OCI-LY1 (cell line): ENCODE data around the gene FERMT3.

Source experiments
- H2AFZ ChIP-seq: fragments of 200-600 bp; sonication (generic), shearing (Covaris generic); 2 replicates; pipeline ENCODE4 v1.6.0; 2014; ENCODE audit warnings: antibody characterized with exemption, mild to moderate bottlenecking, low read length
- H3F3A ChIP-seq: fragments of 200-600 bp; sonication (generic), shearing (Covaris generic); 2 replicates; pipeline ENCODE4 v1.6.0; 2014; ENCODE audit warnings: mild to moderate bottlenecking, antibody characterized with exemption, low read length, moderate library complexity; ENCODE audit not compliant: insufficient read depth
- H3K27ac ChIP-seq: fragments of 200-600 bp; sonication (generic); 2 replicates; pipeline ENCODE4 v1.5.1; 2014; ENCODE audit warnings: low read length, mixed run types, mild to moderate bottlenecking, low read depth; ENCODE audit not compliant: poor library complexity, severe bottlenecking
- H3K27me3 ChIP-seq: fragments of 200-600 bp; sonication (generic); 2 replicates; pipeline ENCODE4 v1.6.0; 2014; ENCODE audit warnings: antibody characterized with exemption, mild to moderate bottlenecking, low read length, moderate library complexity; ENCODE audit not compliant: insufficient read depth
- H3K36me3 ChIP-seq: fragments of 200-600 bp; sonication (generic); 2 replicates; pipeline ENCODE4 v1.6.1; 2014; ENCODE audit warnings: mild to moderate bottlenecking, antibody characterized with exemption, low read length, moderate library complexity, mixed read lengths; ENCODE audit not compliant: insufficient read depth
- H3K4me1 ChIP-seq: fragments of 200-600 bp; sonication (generic); 2 replicates; pipeline ENCODE4 v1.5.1; 2014; ENCODE audit warnings: mild to moderate bottlenecking, low read length, moderate library complexity; ENCODE audit not compliant: insufficient read depth, severe bottlenecking
- H3K4me2 ChIP-seq: fragments of 200-600 bp; sonication (generic), shearing (Covaris generic); 2 replicates; pipeline ENCODE4 v1.6.1; 2014; ENCODE audit warnings: low read length
- H3K4me3 ChIP-seq: fragments of 200-600 bp; sonication (generic); 2 replicates; pipeline ENCODE4 v1.5.1; 2014; ENCODE audit warnings: low read length, low read depth, mild to moderate bottlenecking, mixed read lengths; ENCODE audit not compliant: poor library complexity, severe bottlenecking
- H3K79me2 ChIP-seq: fragments of 200-600 bp; shearing (Covaris generic); 2 replicates; pipeline ENCODE4 v1.6.1; 2016; ENCODE audit warnings: mixed run types, low read length, mixed read lengths; ENCODE audit not compliant: insufficient read depth
- H3K9ac ChIP-seq: fragments of 200-600 bp; sonication (generic), shearing (Covaris generic); 2 replicates; pipeline ENCODE4 v1.6.1; 2014; ENCODE audit warnings: mild to moderate bottlenecking, low read length, mixed read lengths
- H3K9me2 ChIP-seq: fragments of 200-600 bp; sonication (generic), shearing (Covaris generic); 2 replicates; pipeline ENCODE4 v1.6.1; 2014; ENCODE audit warnings: low read depth, mild to moderate bottlenecking, low read length, mixed read lengths
- H3K9me3 ChIP-seq: fragments of 200-600 bp; shearing (Covaris generic); 2 replicates; pipeline ENCODE4 v1.6.1; 2014; ENCODE audit warnings: low read length, mixed read lengths
- H4K20me1 ChIP-seq: fragments of 200-600 bp; sonication (generic), shearing (Covaris generic); 2 replicates; pipeline ENCODE4 v1.6.0; 2016; ENCODE audit warnings: mild to moderate bottlenecking, low read length; ENCODE audit not compliant: insufficient read depth
- EZH2 ChIP-seq: fragments of 200-600 bp; sonication (generic), shearing (Covaris generic); IDR thresholded peaks from 2 replicates; pipeline ENCODE4 v1.8.0; 2017; ENCODE audit warnings: borderline replicate concordance, mixed run types, mild to moderate bottlenecking, antibody characterized with exemption, low read length, moderate library complexity, mixed read lengths
- TF ChIP-seq, protein P1 (sequence below): fragments of 200-600 bp; sonication (generic), shearing (Covaris generic); IDR thresholded peaks from 2 replicates; pipeline ENCODE4 v1.5.1; 2017; ENCODE audit warnings: mild to moderate bottlenecking, antibody characterized with exemption, low read length, moderate library complexity, mixed read lengths

The FERMT3 gene

DNA sequence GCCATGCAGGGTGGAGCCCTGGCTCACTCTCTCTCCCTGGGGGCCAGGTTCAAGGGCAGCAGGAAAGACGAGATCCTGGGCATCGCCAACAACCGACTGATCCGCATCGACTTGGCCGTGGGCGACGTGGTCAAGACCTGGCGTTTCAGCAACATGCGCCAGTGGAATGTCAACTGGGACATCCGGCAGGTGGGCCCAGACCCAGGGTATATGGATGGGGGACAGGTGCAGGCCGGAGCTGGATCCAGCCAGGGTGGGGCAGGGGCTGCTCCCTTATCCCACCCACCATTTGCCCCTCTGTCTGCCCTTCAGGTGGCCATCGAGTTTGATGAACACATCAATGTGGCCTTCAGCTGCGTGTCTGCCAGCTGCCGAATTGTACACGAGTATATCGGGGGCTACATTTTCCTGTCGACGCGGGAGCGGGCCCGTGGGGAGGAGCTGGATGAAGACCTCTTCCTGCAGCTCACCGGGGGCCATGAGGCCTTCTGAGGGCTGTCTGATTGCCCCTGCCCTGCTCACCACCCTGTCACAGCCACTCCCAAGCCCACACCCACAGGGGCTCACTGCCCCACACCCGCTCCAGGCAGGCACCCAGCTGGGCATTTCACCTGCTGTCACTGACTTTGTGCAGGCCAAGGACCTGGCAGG is 16.6 kb downstream of the FERMT3 start:
- Histone ChIP-seq H3K27ac (peak overlapping the region; percentile 5), H3K36me3 (peaks cover 53% of the 10 kb centered on the region), H3K4me2 (no peak overlapping the region), H4K20me1 (no peaks in the 10 kb centered on the region), H3F3A (no peaks in the 10 kb centered on the region), H2AFZ (no peak overlapping the region), H3K9me2 (no peaks in the 10 kb centered on the region), H3K9me3 (no peaks in the 10 kb centered on the region), H3K4me3 (no peak overlapping the region), H3K27me3 (no peaks in the 10 kb centered on the region), H3K79me2 (no peaks in the 10 kb centered on the region), H3K4me1 (peaks cover 31% of the 10 kb centered on the region), H3K9ac (no peak overlapping the region)
- TF ChIP-seq, protein P1, sequence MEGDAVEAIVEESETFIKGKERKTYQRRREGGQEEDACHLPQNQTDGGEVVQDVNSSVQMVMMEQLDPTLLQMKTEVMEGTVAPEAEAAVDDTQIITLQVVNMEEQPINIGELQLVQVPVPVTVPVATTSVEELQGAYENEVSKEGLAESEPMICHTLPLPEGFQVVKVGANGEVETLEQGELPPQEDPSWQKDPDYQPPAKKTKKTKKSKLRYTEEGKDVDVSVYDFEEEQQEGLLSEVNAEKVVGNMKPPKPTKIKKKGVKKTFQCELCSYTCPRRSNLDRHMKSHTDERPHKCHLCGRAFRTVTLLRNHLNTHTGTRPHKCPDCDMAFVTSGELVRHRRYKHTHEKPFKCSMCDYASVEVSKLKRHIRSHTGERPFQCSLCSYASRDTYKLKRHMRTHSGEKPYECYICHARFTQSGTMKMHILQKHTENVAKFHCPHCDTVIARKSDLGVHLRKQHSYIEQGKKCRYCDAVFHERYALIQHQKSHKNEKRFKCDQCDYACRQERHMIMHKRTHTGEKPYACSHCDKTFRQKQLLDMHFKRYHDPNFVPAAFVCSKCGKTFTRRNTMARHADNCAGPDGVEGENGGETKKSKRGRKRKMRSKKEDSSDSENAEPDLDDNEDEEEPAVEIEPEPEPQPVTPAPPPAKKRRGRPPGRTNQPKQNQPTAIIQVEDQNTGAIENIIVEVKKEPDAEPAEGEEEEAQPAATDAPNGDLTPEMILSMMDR = no peak

DNA sequence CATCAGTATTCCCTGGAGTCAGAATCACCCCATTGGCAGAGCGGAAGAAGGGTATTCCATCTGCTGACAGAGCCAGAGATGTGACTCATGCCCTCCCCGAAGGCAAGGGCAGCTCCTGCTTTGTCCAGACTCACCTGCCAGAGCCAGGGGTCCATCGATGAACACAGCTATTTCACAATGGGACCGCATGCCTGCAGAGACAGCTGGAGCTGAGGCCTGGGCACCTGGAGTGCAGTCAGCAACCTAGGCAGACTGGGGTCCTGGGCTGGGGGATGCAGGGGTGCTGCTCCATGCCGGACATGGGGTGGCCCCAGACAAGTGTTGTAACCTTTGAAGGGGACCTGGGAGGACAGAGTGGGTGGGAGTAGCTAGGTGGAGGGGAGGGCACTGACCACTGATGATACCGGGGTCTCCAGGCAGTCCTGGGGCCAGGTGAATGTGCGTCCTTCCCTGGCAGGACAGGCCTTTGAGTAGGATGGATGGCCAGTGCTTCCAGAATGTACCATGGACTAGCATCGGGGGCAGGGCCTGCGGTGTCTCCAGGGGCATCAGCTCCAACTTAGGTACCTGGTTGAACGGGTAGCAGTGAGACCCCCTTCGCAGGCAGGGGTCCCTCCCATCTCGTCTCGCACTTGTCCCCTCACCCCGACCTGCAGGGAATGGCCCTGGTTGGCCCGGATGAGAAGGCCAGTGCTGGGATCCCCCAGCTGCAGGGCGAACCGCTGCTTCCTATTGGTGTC is 17.8 kb downstream of the FERMT3 start:
- TF ChIP-seq, protein P1 = no peak
- no peak for TF ChIP-seq EZH2
- Histone ChIP-seq H2AFZ (no peak overlapping the region), H3K36me3 (peaks cover 41% of the 10 kb centered on the region), H3K9ac (no peak overlapping the region; the same call in 1 of the 2 replicates), H3K27ac (peak overlapping the region; percentile 5), H3F3A (no peaks in the 10 kb centered on the region), H3K4me2 (peak overlapping the region; percentile 94; the same call in 1 of the 2 replicates), H3K9me3 (no peaks in the 10 kb centered on the region), H3K4me3 (peak overlapping the region; percentile 90), H3K4me1 (peaks cover 36% of the 10 kb centered on the region), H4K20me1 (no peaks in the 10 kb centered on the region), H3K9me2 (no peaks in the 10 kb centered on the region), H3K79me2 (no peaks in the 10 kb centered on the region), H3K27me3 (no peaks in the 10 kb centered on the region)

DNA sequence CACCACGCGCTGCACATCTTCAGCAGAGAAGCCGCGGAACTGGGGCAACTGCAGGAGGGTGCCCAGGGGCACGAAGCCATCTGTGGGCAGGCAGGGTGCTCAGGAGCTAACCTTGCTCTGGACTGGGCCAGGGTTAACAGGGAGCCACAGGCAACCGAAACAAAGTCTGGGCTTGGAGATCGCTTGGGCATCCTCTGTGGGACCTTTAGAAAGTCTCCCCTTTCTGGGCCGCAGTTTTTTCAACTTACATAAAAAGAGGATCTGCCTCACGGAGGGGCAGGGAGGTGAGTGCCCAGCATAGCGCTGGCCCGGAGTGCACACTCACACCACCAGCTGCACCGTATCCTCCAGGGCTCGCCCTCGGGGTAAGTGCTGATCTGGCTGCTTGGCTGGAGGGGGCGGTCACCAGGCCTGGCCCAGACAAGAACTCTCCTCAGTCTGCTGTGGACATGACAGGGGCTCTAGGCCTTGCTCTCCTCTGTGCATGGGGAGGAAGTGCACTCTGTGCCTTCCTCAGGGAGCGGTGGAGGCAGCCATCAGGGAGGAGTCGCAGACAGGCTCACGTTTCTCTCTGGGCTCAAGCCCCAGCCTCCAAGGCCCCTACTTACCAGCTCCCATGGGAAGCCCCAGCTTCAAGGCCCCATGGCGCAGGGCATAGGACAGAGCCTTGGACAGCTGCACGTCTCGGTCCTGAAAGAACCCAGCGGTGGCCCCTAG is 18.5 kb downstream of the FERMT3 start:
- H3K4me1 ChIP-seq = peaks cover 43% of the 10 kb centered on the region

More for the DNA sequence above, 18.5 kb downstream of the FERMT3 start:
- Histone ChIP-seq H3K27ac (peak overlapping the region; percentile 71), H3K4me2 (peak overlapping the region; percentile 94), H3K9me2 (no peaks in the 10 kb centered on the region), H3K27me3 (no peaks in the 10 kb centered on the region), H3F3A (no peaks in the 10 kb centered on the region), H4K20me1 (no peaks in the 10 kb centered on the region), H3K4me3 (peak overlapping the region; percentile 90), H2AFZ (no peak overlapping the region), H3K9ac (peak overlapping the region; percentile 99), H3K79me2 (no peaks in the 10 kb centered on the region), H3K9me3 (no peaks in the 10 kb centered on the region), H3K36me3 (peaks cover 33% of the 10 kb centered on the region)
- TF ChIP-seq, protein P1 = no peak
- no peak for TF ChIP-seq EZH2
